Muscle of leg (tissue), 11 donors: ENCODE data around the gene GHITM. TPM values are rescaled to one million over a fixed set of nuclear protein-coding genes. Genes with fewer than 3 reads are reported as not detected.
"Not testable (repeated sequence)": the region's sequence is repeated elsewhere in the genome, so short reads cannot be mapped to it uniquely, and the experiment has no call there.

Experiments used
- DNase-seq: peaks from one replicate; pipeline ENCODE4 v3.0.0; 2013
- H3K27ac ChIP-seq: one replicate; pipeline ENCODE4 v1.5.1; 2013; ENCODE audit warnings: mild to moderate bottlenecking, low read length, control low read depth
- H3K27me3 ChIP-seq: one replicate; pipeline ENCODE4 v1.6.1; 2013; ENCODE audit warnings: low read length; ENCODE audit not compliant: control insufficient read depth, insufficient read depth
- H3K36me3 ChIP-seq: one replicate; pipeline ENCODE4 v1.6.1; 2013; ENCODE audit warnings: low read length; ENCODE audit not compliant: control insufficient read depth, insufficient read depth
- H3K4me1 ChIP-seq: one replicate; pipeline ENCODE4 v1.6.1; 2013; ENCODE audit warnings: low read length; ENCODE audit not compliant: control insufficient read depth, insufficient read depth
- H3K4me3 ChIP-seq: one replicate; pipeline ENCODE4 v1.5.1; 2013; ENCODE audit warnings: low read length, control low read depth
- H3K9me3 ChIP-seq: replicated peaks from 2 replicates; pipeline ENCODE4 v1.6.1; 2013; ENCODE audit warnings: low read depth, low read length; ENCODE audit not compliant: control insufficient read depth
- WGBS: methylation state at CpG from one replicate; pipeline ENCODE4 v1.1.5; 2013; ENCODE audit warnings: missing lambda C conversion rate; ENCODE audit not compliant: insufficient coverage; 5-methylcytosine and 5-hydroxymethylcytosine counted together
- polyA plus RNA-seq, 8 donors: library from polyadenylated mRNA; unstranded; fragments of 120-200 nt; gene quantifications; one replicate each; pipeline versions ENCODE4 v1.2.1 to v1.2.3, GENCODE V29; 2013; ENCODE audit warnings: inconsistent platforms in 1 of 8, low replicate concordance in 1 of 8; ENCODE audit not compliant: insufficient read length in 8 of 8, insufficient read depth in 1 of 8
- total RNA-seq: library from RNA; stranded (reverse); fragments of 120-200 nt; gene quantifications from one replicate; pipeline ENCODE4 v1.2.4, GENCODE V29; 2013

GHITM gene
- total and polyA plus RNA-seq, 9 donors = 95.8 to 115 (median 105) TPM

DNA sequence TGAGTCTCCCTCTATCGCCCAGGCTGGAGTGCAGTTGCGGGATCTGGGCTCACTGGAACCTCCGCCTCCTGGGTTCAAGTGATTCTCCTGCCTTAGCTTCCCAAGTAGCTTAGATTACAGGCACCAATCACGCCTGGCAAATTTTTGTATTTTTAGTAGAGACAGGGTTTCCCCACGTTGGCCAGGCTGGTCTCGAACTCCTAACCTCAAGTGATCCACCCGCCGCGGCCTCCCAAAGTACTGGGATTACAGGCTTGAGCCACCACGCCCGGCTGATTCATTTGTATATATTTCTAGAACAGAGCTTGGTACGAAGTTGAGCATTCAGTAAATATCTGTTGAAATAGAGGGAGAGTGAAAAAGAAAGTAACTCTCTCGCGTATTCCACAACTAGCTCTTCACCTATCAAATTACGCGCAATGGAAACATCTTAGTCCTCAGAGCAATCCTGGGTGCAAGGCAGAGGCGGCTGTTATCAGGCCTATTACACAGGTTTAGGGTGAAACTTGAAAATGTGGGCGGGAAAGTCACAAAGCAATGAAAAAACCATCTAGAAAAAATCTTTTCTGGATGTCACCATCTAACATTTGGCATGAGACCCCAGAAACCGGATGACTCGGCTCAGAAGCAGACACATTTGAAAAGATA is 707 bp upstream of the GHITM start:
- Histone ChIP-seq H3K4me1 (peaks cover 9% of the 10 kb centered on the region), H3K36me3 (peaks cover 2% of the 10 kb centered on the region), H3K27ac (peak overlapping the region; percentile 76), H3K27me3 (no peaks in the 10 kb centered on the region), H3K4me3 (peak overlapping the region; percentile 54), H3K9me3 (no peaks in the 10 kb centered on the region)
- 77% methylated on average over 11 of the region's 20 CpGs for WGBS
- no peak for DNase-seq

DNA sequence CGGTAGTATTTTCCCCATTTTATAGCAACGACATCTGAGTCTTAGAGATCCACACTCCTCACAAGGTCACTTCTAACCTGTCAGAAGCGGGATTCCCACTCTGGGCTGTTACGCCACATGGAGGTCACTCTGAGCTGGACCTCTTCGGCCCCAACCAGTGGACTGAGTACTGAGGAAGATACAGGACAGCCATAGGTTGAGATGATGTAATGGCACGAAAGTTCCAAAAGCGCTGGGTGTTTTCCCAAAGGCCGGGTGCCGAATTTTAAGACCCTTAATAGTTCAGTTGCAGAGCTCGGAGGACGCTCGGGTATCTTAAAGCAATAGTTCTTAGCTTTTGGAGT is 699 bp downstream of the GHITM start:
- DNase-seq = peak; percentile 16

DNA sequence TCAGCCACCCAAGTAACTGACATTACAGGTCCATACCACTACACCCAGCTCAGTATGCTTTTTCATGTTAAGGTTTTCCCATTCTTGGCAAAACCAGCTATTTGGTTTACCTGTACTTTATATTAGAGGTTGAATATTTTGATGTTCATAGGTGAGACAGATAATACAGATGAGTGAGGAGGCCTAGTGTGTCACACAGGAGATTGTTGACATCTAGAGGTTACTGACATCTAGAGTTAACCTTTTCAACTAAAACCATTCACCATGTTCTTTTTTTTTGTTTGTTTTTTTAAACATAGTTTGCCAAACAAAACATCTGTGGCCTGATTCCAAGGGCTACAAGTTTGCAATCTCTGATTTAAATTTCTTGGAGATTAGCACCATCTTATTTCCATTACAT is 8.0 kb downstream of the GHITM start:
- H3K9me3 ChIP-seq = no peaks in the 10 kb centered on the region
- H3K36me3 ChIP-seq = peaks cover 50% of the 10 kb centered on the region
- H3K4me1 ChIP-seq = no peaks in the 10 kb centered on the region
- no peak for DNase-seq
- H3K27ac ChIP-seq = no peak overlapping the region
- no peak overlapping the region for H3K4me3 ChIP-seq
- H3K27me3 ChIP-seq = no peaks in the 10 kb centered on the region

More for the DNA sequence above, 699 bp downstream of the GHITM start:
- H3K36me3 ChIP-seq = peaks cover 11% of the 10 kb centered on the region
- WGBS = 7% methylated on average over 9 of the region's 12 CpGs
- peak overlapping the region; percentile 86 for H3K27ac ChIP-seq
- no peaks in the 10 kb centered on the region for H3K9me3 ChIP-seq
- peak overlapping the region; percentile 98 for H3K4me3 ChIP-seq
- no peaks in the 10 kb centered on the region for H3K27me3 ChIP-seq
- peaks cover 9% of the 10 kb centered on the region for H3K4me1 ChIP-seq

DNA sequence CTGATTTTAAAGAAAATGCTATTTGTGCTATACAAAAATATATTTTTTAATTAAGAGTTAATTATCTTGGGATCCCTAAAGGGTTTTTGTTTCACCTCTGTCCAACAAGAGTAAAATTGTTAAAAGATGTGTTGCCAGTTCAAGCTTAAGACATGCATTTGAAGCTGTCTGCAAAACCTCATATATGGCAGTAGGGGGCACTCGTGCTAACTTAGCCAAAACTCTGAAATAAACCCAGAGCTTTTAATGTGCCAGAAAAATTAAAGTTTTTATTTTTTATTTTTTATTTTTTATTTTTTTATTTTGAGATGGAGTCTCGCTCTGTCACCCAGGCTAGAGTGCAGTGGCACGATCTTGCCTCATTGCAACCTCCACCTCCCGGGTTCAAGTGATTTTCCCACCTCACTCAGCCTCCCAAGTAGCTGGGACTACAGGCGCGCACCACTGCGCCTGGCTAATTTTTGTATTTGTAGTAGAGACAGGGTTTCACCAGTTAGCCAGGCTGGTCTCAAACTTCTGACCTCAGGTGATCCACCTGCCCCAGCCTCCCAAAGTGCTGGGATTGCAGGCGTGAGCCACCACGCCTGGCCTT is 8.8 kb downstream of the GHITM start:
- no CpG with 5 or more reads among the region's 9 CpGs for WGBS
- H3K4me3 ChIP-seq, H3K27ac ChIP-seq, H3K4me1 ChIP-seq, H3K27me3 ChIP-seq, H3K9me3 ChIP-seq: not testable (repeated sequence)
- H3K36me3 ChIP-seq = peaks cover 48% of the 10 kb centered on the region
- DNase-seq = peak; percentile 30

DNA sequence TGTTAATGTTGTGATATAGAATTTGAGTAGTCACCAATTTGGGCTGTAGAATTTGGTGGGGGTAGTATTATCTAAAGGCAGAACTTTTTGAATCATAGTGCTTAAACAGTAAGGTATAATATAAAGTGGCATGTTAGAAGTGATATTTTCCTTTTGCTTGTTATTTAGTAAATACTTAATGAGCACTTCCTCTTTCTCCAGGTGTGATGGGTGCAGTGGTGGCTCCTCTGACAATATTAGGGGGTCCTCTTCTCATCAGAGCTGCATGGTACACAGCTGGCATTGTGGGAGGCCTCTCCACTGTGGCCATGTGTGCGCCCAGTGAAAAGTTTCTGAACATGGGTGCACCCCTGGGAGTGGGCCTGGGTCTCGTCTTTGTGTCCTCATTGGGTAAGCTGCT is 10.5 kb downstream of the GHITM start:
- no peak overlapping the region for H3K27ac ChIP-seq
- H3K4me1 ChIP-seq = no peaks in the 10 kb centered on the region
- 100% methylated on average over 1 of the region's 2 CpGs for WGBS
- no peaks in the 10 kb centered on the region for H3K9me3 ChIP-seq
- no peak overlapping the region for H3K4me3 ChIP-seq
- no peak for DNase-seq
- H3K36me3 ChIP-seq = peaks cover 42% of the 10 kb centered on the region
- H3K27me3 ChIP-seq = no peaks in the 10 kb centered on the region

DNA sequence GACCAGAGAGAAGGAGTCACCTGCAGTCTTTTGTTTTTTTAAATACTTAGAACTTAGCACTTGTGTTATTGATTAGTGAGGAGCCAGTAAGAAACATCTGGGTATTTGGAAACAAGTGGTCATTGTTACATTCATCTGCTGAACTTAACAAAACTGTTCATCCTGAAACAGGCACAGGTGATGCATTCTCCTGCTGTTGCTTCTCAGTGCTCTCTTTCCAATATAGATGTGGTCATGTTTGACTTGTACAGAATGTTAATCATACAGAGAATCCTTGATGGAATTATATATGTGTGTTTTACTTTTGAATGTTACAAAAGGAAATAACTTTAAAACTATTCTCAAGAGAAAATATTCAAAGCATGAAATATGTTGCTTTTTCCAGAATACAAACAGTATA is 13.5 kb downstream of the GHITM start:
- Histone ChIP-seq H3K9me3 (no peaks in the 10 kb centered on the region), H3K4me3 (no peak overlapping the region), H3K36me3 (peaks cover 16% of the 10 kb centered on the region), H3K27me3 (no peaks in the 10 kb centered on the region), H3K27ac (no peak overlapping the region), H3K4me1 (no peaks in the 10 kb centered on the region)
- no peak for DNase-seq

DNA sequence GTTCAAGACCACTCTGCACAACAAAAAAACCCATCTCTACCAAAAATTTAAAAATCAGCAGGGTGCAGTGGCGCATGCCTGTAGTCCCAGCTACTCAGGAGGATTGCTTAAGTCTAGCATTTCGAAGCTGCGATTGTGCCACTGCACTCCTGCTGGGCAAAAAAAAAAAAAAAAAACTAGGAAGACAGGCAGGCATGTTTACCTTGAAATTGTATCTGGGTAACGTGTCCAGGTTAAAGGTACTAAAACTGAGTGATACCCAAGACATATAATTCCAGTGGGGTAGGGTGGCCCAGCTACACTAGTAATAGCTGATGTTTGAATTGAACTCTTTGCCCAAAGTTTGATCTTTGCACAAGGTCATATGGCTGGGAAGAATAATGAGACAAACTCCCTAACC is 16.2 kb downstream of the GHITM start:
- Histone ChIP-seq H3K9me3 (no peaks in the 10 kb centered on the region), H3K27me3 (peaks cover 4% of the 10 kb centered on the region), H3K4me3 (no peak overlapping the region), H3K27ac (no peak overlapping the region), H3K4me1 (no peaks in the 10 kb centered on the region), H3K36me3 (peaks cover 7% of the 10 kb centered on the region)
- WGBS = 95% methylated on average over 3 of the region's 4 CpGs
- no peak for DNase-seq

DNA sequence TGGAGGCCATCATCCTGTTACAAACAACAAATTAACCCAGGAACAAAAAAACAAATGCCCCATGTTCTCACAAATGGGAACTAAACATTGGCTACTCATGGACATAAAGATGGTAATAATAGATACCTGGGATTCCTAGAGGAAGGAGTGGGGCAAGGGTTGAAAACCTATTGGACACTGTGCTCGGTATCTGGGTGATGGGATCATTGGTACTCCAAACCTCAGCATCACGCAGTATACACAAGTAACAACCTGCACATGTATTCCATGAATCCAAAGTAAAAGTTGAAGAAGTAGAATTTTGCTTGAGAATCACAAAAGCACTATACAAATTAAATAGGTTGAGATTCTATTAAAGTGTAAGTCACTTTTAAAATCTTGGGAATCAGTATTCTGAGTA is 16.7 kb downstream of the GHITM start:
- Histone ChIP-seq H3K36me3 (peaks cover 4% of the 10 kb centered on the region), H3K27ac (no peak overlapping the region), H3K9me3 (no peaks in the 10 kb centered on the region), H3K4me3 (no peak overlapping the region), H3K4me1 (no peaks in the 10 kb centered on the region), H3K27me3 (peaks cover 4% of the 10 kb centered on the region)
- no peak for DNase-seq
- no CpG with 5 or more reads among the region's 2 CpGs for WGBS

DNA sequence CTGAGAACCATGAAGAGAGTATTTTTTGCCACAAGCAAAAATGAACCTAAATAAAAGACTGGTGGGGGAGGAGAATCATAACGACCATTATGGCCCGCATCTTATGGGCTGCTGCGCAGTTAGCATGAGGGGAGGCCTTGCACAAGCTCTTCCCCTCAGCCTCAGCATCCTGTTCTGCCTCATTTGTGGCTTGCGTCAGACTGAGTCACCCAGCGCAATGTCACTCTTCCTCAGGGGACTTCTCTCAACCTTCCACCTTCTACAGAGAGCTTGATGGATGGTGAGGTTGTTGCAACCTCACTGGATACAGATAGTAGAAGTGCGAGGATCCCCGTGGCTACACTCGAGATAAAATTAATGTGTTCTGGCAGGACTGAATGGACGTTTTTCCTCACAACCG is 17.5 kb downstream of the GHITM start:
- WGBS = 80% methylated on average over 5 of the region's 10 CpGs
- Histone ChIP-seq H3K27me3 (peaks cover 4% of the 10 kb centered on the region), H3K36me3 (peaks cover 2% of the 10 kb centered on the region), H3K4me1 (no peaks in the 10 kb centered on the region), H3K9me3 (no peaks in the 10 kb centered on the region), H3K4me3 (no peak overlapping the region), H3K27ac (no peak overlapping the region)
- no peak for DNase-seq

DNA sequence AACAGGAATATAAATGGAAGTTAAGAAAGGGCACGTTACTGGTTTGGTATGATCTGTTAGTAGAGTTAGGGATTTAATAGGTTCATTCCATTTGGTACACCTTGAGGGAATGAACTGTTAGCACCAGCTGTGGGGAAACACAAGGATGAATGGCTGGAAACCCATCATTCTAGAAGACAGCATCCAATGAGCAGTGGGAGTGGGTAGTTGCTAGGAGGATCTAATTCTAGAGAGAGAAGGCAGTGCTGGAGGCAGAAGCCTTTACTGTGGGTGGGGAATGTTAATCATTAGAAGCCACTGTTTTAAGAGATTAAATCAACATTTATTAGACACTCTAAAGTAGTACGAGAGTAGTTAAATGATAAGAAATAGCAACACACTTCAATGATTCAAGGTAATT is 18.8 kb downstream of the GHITM start:
- Histone ChIP-seq H3K4me1 (no peaks in the 10 kb centered on the region), H3K9me3 (no peaks in the 10 kb centered on the region), H3K27ac (no peak overlapping the region), H3K4me3 (no peak overlapping the region), H3K27me3 (peaks cover 4% of the 10 kb centered on the region), H3K36me3 (peaks cover 2% of the 10 kb centered on the region)
- WGBS = 100% methylated on average over 1 of the region's 2 CpGs
- no peak for DNase-seq

DNA sequence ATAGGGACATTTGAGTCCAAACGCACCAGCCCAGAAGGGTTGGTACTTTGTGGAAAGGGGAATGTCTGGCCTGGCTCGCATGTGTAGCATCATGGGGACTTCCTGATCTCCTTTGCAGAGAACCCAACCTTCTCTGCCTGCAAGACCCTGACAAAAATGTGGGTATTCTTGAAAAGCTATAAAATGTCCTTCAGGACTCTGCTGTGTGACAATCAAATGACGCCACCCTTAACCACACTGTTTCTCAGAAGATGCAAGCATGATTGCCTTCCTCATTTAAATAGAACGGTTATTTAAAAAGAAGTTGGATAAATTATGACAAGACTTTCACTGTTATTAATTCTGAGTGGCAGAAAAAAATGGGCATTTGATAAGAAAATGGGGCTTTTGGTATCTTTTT is 19.2 kb downstream of the GHITM start:
- no peak overlapping the region for H3K27ac ChIP-seq
- H3K4me3 ChIP-seq = no peak overlapping the region
- H3K4me1 ChIP-seq = no peaks in the 10 kb centered on the region
- no peak for DNase-seq
- WGBS = 80% methylated on average over 1 of the region's 4 CpGs
- H3K9me3 ChIP-seq = no peaks in the 10 kb centered on the region
- H3K27me3 ChIP-seq = peaks cover 4% of the 10 kb centered on the region
- peaks cover 2% of the 10 kb centered on the region for H3K36me3 ChIP-seq
